Activated CD4-positive, alpha-beta T cell treated with anti-CD3 and anti-CD28 coated beads, Interleukin-2, amount 50 U/mL, for 1 hour (primary cell): ENCODE data around the gene RNF169.

ENCODE experiments used
- DNase-seq: peaks from one replicate; pipeline ENCODE4 v3.0.0-alpha.2; 2020

RNF169 gene

GRCh38 chr11:74748211-74749126, at the start of gene RNF169:
Gene RNF169 (plus strand): TSS chr11:74748849. CDS start chr11:74748881, 32 bp downstream.
- DNase-seq: peak; percentile 83

GRCh38 chr11:74699615-74700396, 48.8 kb upstream of the RNF169 start:
- no peak for DNase-seq

GRCh38 chr11:74701351-74701750, 47.3 kb upstream of the RNF169 start:
- no peak for DNase-seq

- DNase-seq: peak; percentile 51
Observed at GRCh38 chr11:74702383-74703007, 46.2 kb upstream of the RNF169 start.

GRCh38 chr11:74703211-74703610, 45.4 kb upstream of the RNF169 start:
- DNase-seq: no peak

- no peak for DNase-seq
Observed at GRCh38 chr11:74707182-74707581, 41.5 kb upstream of the RNF169 start.

GRCh38 chr11:74707602-74708510, 40.8 kb upstream of the RNF169 start:
- DNase-seq: no peak

GRCh38 chr11:74709175-74709574, 39.5 kb upstream of the RNF169 start:
- DNase-seq: no peak

- DNase-seq: no peak
Observed at GRCh38 chr11:74710281-74710938, 38.2 kb upstream of the RNF169 start.

- no peak for DNase-seq
Observed at GRCh38 chr11:74713686-74714085, 35.0 kb upstream of the RNF169 start.

GRCh38 chr11:74714904-74715303, 33.7 kb upstream of the RNF169 start:
- DNase-seq: no peak

- no peak for DNase-seq
Observed at GRCh38 chr11:74717221-74717969, 31.3 kb upstream of the RNF169 start.

- DNase-seq: no peak
Observed at GRCh38 chr11:74719011-74719410, 29.6 kb upstream of the RNF169 start.

- DNase-seq: no peak
Observed at GRCh38 chr11:74720596-74721478, 27.8 kb upstream of the RNF169 start.

GRCh38 chr11:74721479-74721835, 27.2 kb upstream of the RNF169 start:
- DNase-seq: no peak

- no peak for DNase-seq
Observed at GRCh38 chr11:74723511-74723910, 25.1 kb upstream of the RNF169 start.

- no peak for DNase-seq
Observed at GRCh38 chr11:74725701-74726100, 22.9 kb upstream of the RNF169 start.

- peak; percentile 53 for DNase-seq
Observed at GRCh38 chr11:74726547-74727182, 22.0 kb upstream of the RNF169 start.

- no peak for DNase-seq
Observed at GRCh38 chr11:74729397-74729796, 19.3 kb upstream of the RNF169 start.
